GM12878 (cell line): ENCODE results near the gene CHD5. TPM values are rescaled to one million over a fixed set of nuclear protein-coding genes. Genes with fewer than 3 reads are reported as not detected.

Experiments used
- ATAC-seq: fragments of 200-7000 bp; cut with Tn5 transposase; 3 replicates; pipeline ENCODE4 v1.9.1; 2020; ENCODE audit warnings: mild to moderate bottlenecking, moderate library complexity
- BruUV-seq: library from RNA; stranded (reverse); fragments of 400-500 nt; replicated peaks from 2 replicates; lab custom pipeline; 2021; lab: Mats Ljungman, UMichigan
- CTCF ChIA-PET: fragments of 300-600 bp; sonication (Branson Sonifier 250); formaldehyde crosslinking; extraction: SDS; loops from one replicate; lab custom pipeline; 2021; ENCODE audit warnings: inconsistent platforms; lab: Yijun Ruan, JAX
- POLR2A ChIA-PET: fragments of 350-600 bp; formaldehyde crosslinking; extraction: SDS; loops from one replicate; lab custom pipeline; 2021; ENCODE audit warnings: inconsistent platforms; lab: Charles Lee
- RAD21 ChIA-PET: fragments of 300-600 bp; sonication (Branson Sonifier 250); formaldehyde crosslinking; loops from one replicate; lab custom pipeline; 2023; ENCODE audit warnings: antibody characterized with exemption; ENCODE audit not compliant: unreplicated experiment; lab: Charles Lee
- SMC1A ChIA-PET: fragments of 300-600 bp; sonication (Branson Sonifier 250); formaldehyde crosslinking; loops from one replicate; lab custom pipeline; 2023; ENCODE audit not compliant: unreplicated experiment, uncharacterized antibody; lab: Charles Lee
- DNase-seq: peaks from one replicate; pipeline ENCODE4 v3.0.0-alpha.2; 2011; ENCODE audit warnings: low read depth, low spot score
- FAIRE-seq: peaks from 3 replicates; lab custom pipeline; 2011; peaks lifted over from hg19 to GRCh38; lab: Jason Lieb, UNC
- H2AFZ ChIP-seq: 2 replicates; pipeline ENCODE4 v1.6.0; 2011; ENCODE audit warnings: low read depth, low read length, control low read depth; ENCODE audit not compliant: control insufficient read depth
- H3K27ac ChIP-seq: 2 replicates; pipeline ENCODE4 v1.5.1; 2011; ENCODE audit warnings: control low read depth; ENCODE audit not compliant: control insufficient read depth, insufficient read depth
- H3K27me3 ChIP-seq, 2 experiments: replicated peaks in 1 of 2; 2 replicates each; pipeline versions ENCODE4 v1.6.0 to v1.6.1; 2011; ENCODE audit warnings: low read length in 1 of 2; ENCODE audit not compliant: control insufficient read depth in 2 of 2, insufficient read depth in 2 of 2
- H3K36me3 ChIP-seq, 2 experiments: 2 replicates each; pipeline ENCODE4 v1.5.1; 2011; ENCODE audit warnings: low read length in 1 of 2; ENCODE audit not compliant: control insufficient read depth in 2 of 2, insufficient read depth in 2 of 2
- H3K4me1 ChIP-seq: 2 replicates; pipeline ENCODE4 v1.6.1; 2011; ENCODE audit warnings: mild to moderate bottlenecking, low read length, moderate library complexity, mixed read lengths; ENCODE audit not compliant: control insufficient read depth, insufficient read depth
- H3K4me2 ChIP-seq: 2 replicates; pipeline ENCODE4 v1.6.0; 2011; ENCODE audit warnings: control low read depth; ENCODE audit not compliant: control insufficient read depth, insufficient read depth
- H3K4me3 ChIP-seq: fragments of 200-600 bp; sonication (generic); 2 replicates; pipeline ENCODE4 v1.5.1; 2016
- H3K79me2 ChIP-seq: 2 replicates; pipeline ENCODE4 v1.6.0; 2011; ENCODE audit warnings: low read length; ENCODE audit not compliant: control insufficient read depth, insufficient read depth
- H3K9ac ChIP-seq: 2 replicates; pipeline ENCODE4 v1.8.0; 2011; ENCODE audit warnings: low read length, control low read depth, mixed read lengths; ENCODE audit not compliant: control insufficient read depth, insufficient read depth
- H3K9me3 ChIP-seq: replicated peaks from 3 replicates; pipeline ENCODE4 v1.5.1; 2011; ENCODE audit warnings: mild to moderate bottlenecking, low read length; ENCODE audit not compliant: control insufficient read depth, insufficient read depth
- H4K20me1 ChIP-seq: 2 replicates; pipeline ENCODE4 v1.6.0; 2011; ENCODE audit not compliant: control insufficient read depth, insufficient read depth
- BCLAF1 ChIP-seq: fragments of 450-650 bp; IDR thresholded peaks from 2 replicates; pipeline ENCODE4 v1.6.1; 2017; ENCODE audit warnings: antibody characterized with exemption, mild to moderate bottlenecking, moderate library complexity
- CBFB ChIP-seq: IDR thresholded peaks from 2 replicates; pipeline ENCODE4 v1.6.1; 2016; ENCODE audit warnings: antibody characterized with exemption, low read depth
- CBX5 ChIP-seq: sonication (generic); IDR thresholded peaks from 2 replicates; pipeline ENCODE4 v1.6.1; 2016; ENCODE audit warnings: low read depth, moderate library complexity, mild to moderate bottlenecking, inconsistent platforms
- FOS ChIP-seq: IDR thresholded peaks from 3 replicates; pipeline ENCODE4 v1.6.1; 2011; ENCODE audit warnings: borderline replicate concordance; ENCODE audit not compliant: insufficient read length; ENCODE audit errors: extremely low read depth
- FOXK2 ChIP-seq: fragments of 450-650 bp; IDR thresholded peaks from 2 replicates; pipeline ENCODE4 v1.6.1; 2017; ENCODE audit warnings: mild to moderate bottlenecking, moderate library complexity
- HDAC6 ChIP-seq: fragments of 200-600 bp; sonication (generic); IDR thresholded peaks from one replicate; pipeline ENCODE4 v1.8.0; 2017; ENCODE audit warnings: antibody characterized with exemption; ENCODE audit not compliant: unreplicated experiment
- HDGF ChIP-seq: fragments of 450-650 bp; IDR thresholded peaks from 2 replicates; pipeline ENCODE4 v1.6.1; 2016; ENCODE audit warnings: antibody characterized with exemption
- KLF5 ChIP-seq: fragments of 450-650 bp; IDR thresholded peaks from 2 replicates; pipeline ENCODE4 v1.6.1; 2014; ENCODE audit warnings: mild to moderate bottlenecking; ENCODE audit not compliant: partially characterized antibody
- NFYA ChIP-seq: IDR thresholded peaks from 2 replicates; pipeline ENCODE4 v1.6.1; 2011; ENCODE audit warnings: low read depth, mild to moderate bottlenecking, low read length, improper control_type of control experiment, borderline replicate concordance
- NFYB ChIP-seq: IDR thresholded peaks from 2 replicates; pipeline ENCODE4 v1.6.1; 2011; ENCODE audit warnings: low read depth, mild to moderate bottlenecking, low read length, improper control_type of control experiment, moderate library complexity; ENCODE audit not compliant: insufficient read depth
- NRF1 ChIP-seq: conservative IDR thresholded peaks from 2 replicates; pipeline ENCODE4 v1.6.1; 2011; ENCODE audit warnings: mild to moderate bottlenecking, low read depth, low read length, improper control_type of control experiment
- PBX3 ChIP-seq: IDR thresholded peaks from 2 replicates; pipeline ENCODE4 v1.6.1; 2011; ENCODE audit warnings: mild to moderate bottlenecking, low read depth, low read length, moderate library complexity; ENCODE audit not compliant: insufficient replicate concordance
- RCOR1 ChIP-seq: conservative IDR thresholded peaks from 2 replicates; pipeline ENCODE4 v1.6.1; 2012; ENCODE audit warnings: low read depth, low read length, improper control_type of control experiment
- TAF1 ChIP-seq: IDR thresholded peaks from 2 replicates; pipeline ENCODE4 v1.6.1; 2011; ENCODE audit warnings: mild to moderate bottlenecking, low read depth, low read length, borderline replicate concordance
- TARDBP ChIP-seq: IDR thresholded peaks from 2 replicates; pipeline ENCODE4 v1.6.1; 2016; ENCODE audit warnings: borderline replicate concordance
- TBL1XR1 ChIP-seq: IDR thresholded peaks from 2 replicates; pipeline ENCODE4 v1.6.1; 2012; ENCODE audit warnings: low read depth, low read length, improper control_type of control experiment
- TCF3 ChIP-seq: IDR thresholded peaks from 2 replicates; pipeline ENCODE4 v1.6.1; 2012; ENCODE audit warnings: low read depth, mild to moderate bottlenecking, low read length, borderline replicate concordance; ENCODE audit not compliant: insufficient read depth
- ZBED1 ChIP-seq: IDR thresholded peaks from 2 replicates; pipeline ENCODE4 v1.6.1; 2016; ENCODE audit warnings: borderline replicate concordance
- WGBS: methylation state at CpG from one replicate; pipeline ENCODE4 v1.1.6; 2016; ENCODE audit warnings: low lambda C conversion rate; ENCODE audit not compliant: insufficient replicate concordance, insufficient coverage; ENCODE audit errors: missing lambda C conversion rate; 5-methylcytosine and 5-hydroxymethylcytosine counted together
- in situ Hi-C: fragments of 300-500 bp; cut with MboI; formaldehyde crosslinking; loops from 9 replicates; pipeline ENCODE4 v1.14.3; 2018; ENCODE audit warnings: mixed read lengths
- intact Hi-C: fragments of 100-400 bp; cut with micrococcal nuclease; formaldehyde crosslinking; loops from one replicate; pipeline ENCODE4 v1.14.2; 2022; ENCODE audit not compliant: unreplicated experiment
- polyA plus RNA-seq, 11 experiments: library from polyadenylated mRNA; depleted of rRNA in 4 of 11; unstranded in 6 of 11; stranded (reverse) in 5 of 11; fragments of >200 nt; fragmentation: Nextera tagmentation in 4 of 11; fragmentation: Illumina TruSeq in 1 of 11; extraction: Ambion mirVana in 4 of 11; extraction: Trizol in 1 of 11; gene quantifications; 1 replicate in 1 of 11; 2 replicates in 10 of 11; pipeline versions ENCODE4 v1.2.1 to v1.2.3, GENCODE V29; 2011 to 2016; ENCODE audit warnings: inconsistent platforms in 2 of 11, missing spikeins in 2 of 11, low read depth in 1 of 11
- total RNA-seq, 4 experiments: library from RNA; depleted of rRNA in 3 of 4; stranded (reverse); fragments of >200 nt in 3 of 4; fragmentation: Illumina TruSeq in 1 of 4; extraction: Trizol in 1 of 4; gene quantifications; 2 replicates each; pipeline versions ENCODE4 v1.2.1 to v1.2.3, GENCODE V29; 2013 to 2021

Gene CHD5
- total and polyA plus RNA-seq, 10 of the 15 experiments (the other 5 are each of a cell fraction or from before 2014, with no cell fraction given), result 0.03 to 0.49 (median 0.13) TPM; not detected in 3

GRCh38 chr1:6179564-6180175, 451 bp downstream of the CHD5 start:
- DNase-seq (no peak), FAIRE-seq (no peak), ATAC-seq (no peak)
- H2AFZ ChIP-seq, result no peak overlapping the region
- peaks cover 8% of the 10 kb centered on the region for H4K20me1 ChIP-seq
- peaks cover 0 to 5% of the 10 kb centered on the region in 2 experiments; a peak in 2 of 4 replicates for H3K27me3 ChIP-seq
- SMC1A ChIA-PET, result no interaction called here
- 24% methylated on average over 26 of the region's 92 CpGs for WGBS
- BruUV-seq, result no TSS peak
- peaks cover 0 to 5% of the 10 kb centered on the region in 2 experiments; a peak in 3 of 4 replicates for H3K36me3 ChIP-seq
- no peak overlapping the region for H3K27ac ChIP-seq
- CTCF ChIA-PET, result no interaction called here
- in situ Hi-C loops (no loop called here), intact Hi-C loops (no loop called here)
- POLR2A ChIA-PET, result no interaction called here
- H3K4me2 ChIP-seq, result 0 out of 2 replicates have a peak overlapping the region, but pooled peaks have one; percentile 33
- H3K4me3 ChIP-seq, result no peak overlapping the region
- no peaks in the 10 kb centered on the region for H3K79me2 ChIP-seq
- no peaks in the 10 kb centered on the region for H3K4me1 ChIP-seq
- H3K9me3 ChIP-seq, result no peaks in the 10 kb centered on the region; the same call in 2 of the 3 replicates
- RAD21 ChIA-PET, result no interaction called here
- H3K9ac ChIP-seq, result no peak overlapping the region
- TF ChIP-seq CBFB (no peak), NFYB (no peak), PBX3 (no peak), TCF3 (no peak), ZBED1 (no peak), HDGF (no peak), FOXK2 (no peak), RCOR1 (no peak), KLF5 (no peak), TAF1 (no peak), CBX5 (no peak), NRF1 (no peak), TBL1XR1 (no peak), BCLAF1 (no peak), TARDBP (no peak), NFYA (no peak), FOS (no peak), HDAC6 (no peak)
